ENCODE data around the gene LHX3. TPM values are rescaled to one million over a fixed set of nuclear protein-coding genes. Genes with fewer than 3 reads are reported as not detected.
A peak's percentile ranks its signal among the peaks of the same experiment; 100 is the strongest.

Gene LHX3
- total and polyA plus RNA-seq, 8 donors = not detected

- H3K27ac ChIP-seq = no peak overlapping the region
- ATAC-seq = no peak
- FAIRE-seq = no peak
- H3K4me3 ChIP-seq = no peak overlapping the region
- H3K4me1 ChIP-seq = no peaks in the 10 kb centered on the region
- H3K36me3 ChIP-seq = no peaks in the 10 kb centered on the region
- DNase-seq = peak in 1 of 6 donors; percentile 49
- 82 to 86% methylated on average over 9 of the region's 9 CpGs for WGBS, 2 donors
- H3K9me3 ChIP-seq = no peaks in the 10 kb centered on the region
- TF ChIP-seq CTCF (IDR thresholded peaks at IDR 0.05) = no peak
- intact Hi-C loops (cut with DNase I) = loop anchor here in 1 of 3 donors (10.0 kb wide), 1 partner anchor 135 kb away; no protein-coding TSS in a partner anchor
- H3K27me3 ChIP-seq = no peaks in the 10 kb centered on the region
These were observed 55.1 kb downstream of the LHX3 start for GRCh38 chr9:136149853-136150252.

GRCh38 chr9:136149337-136149736 is 55.6 kb downstream of the LHX3 start:
- WGBS, 2 donors = 70 to 82% methylated on average over 12 of the region's 12 CpGs
- intact Hi-C loops (cut with DNase I) = loop anchor here in 1 of 3 donors (10.0 kb wide), 1 partner anchor 135 kb away; no protein-coding TSS in a partner anchor
- Histone ChIP-seq H3K4me3 (no peak overlapping the region), H3K4me1 (no peaks in the 10 kb centered on the region), H3K9me3 (no peaks in the 10 kb centered on the region), H3K36me3 (no peaks in the 10 kb centered on the region), H3K27ac (no peak overlapping the region), H3K27me3 (no peaks in the 10 kb centered on the region)
- DNase-seq (no peak), FAIRE-seq (no peak), ATAC-seq (no peak)
- TF ChIP-seq CTCF (IDR thresholded peaks at IDR 0.05) = no peak

- no peak for ATAC-seq
- H3K4me3 ChIP-seq = no peak overlapping the region
- no peak for FAIRE-seq
- H3K27me3 ChIP-seq = no peaks in the 10 kb centered on the region
- no peaks in the 10 kb centered on the region for H3K4me1 ChIP-seq
- intact Hi-C loops (cut with DNase I) = loop anchor here in 1 of 3 donors (10.0 kb wide), 1 partner anchor 136 kb away; no protein-coding TSS in a partner anchor
- WGBS, 2 donors = 82 to 86% methylated on average over 13 to 14 of the region's 14 CpGs
- H3K36me3 ChIP-seq = no peaks in the 10 kb centered on the region
- H3K27ac ChIP-seq = no peak overlapping the region
- TF ChIP-seq CTCF (IDR thresholded peaks at IDR 0.05) = no peak
- no peaks in the 10 kb centered on the region for H3K9me3 ChIP-seq
- DNase-seq = peak in 1 of 6 donors; percentile 56
These were observed 56.2 kb downstream of the LHX3 start for GRCh38 chr9:136148766-136149165.

- WGBS, 2 donors = 35 to 41% methylated on average over 28 to 35 of the region's 35 CpGs
- no peak for FAIRE-seq
- intact Hi-C loops (cut with DNase I) = loop anchor here in 1 of 3 donors (10.0 kb wide), 1 partner anchor 137 kb away; no protein-coding TSS in a partner anchor
- Histone ChIP-seq H3K4me3 (no peak overlapping the region), H3K4me1 (no peaks in the 10 kb centered on the region), H3K27ac (no peak overlapping the region), H3K9me3 (no peaks in the 10 kb centered on the region), H3K27me3 (no peaks in the 10 kb centered on the region), H3K36me3 (no peaks in the 10 kb centered on the region)
- TF ChIP-seq CTCF (IDR thresholded peaks at IDR 0.05) = no peak
- ATAC-seq = no peak
- DNase-seq = peak in 1 of 6 donors; percentile 39
These were observed 56.8 kb downstream of the LHX3 start for GRCh38 chr9:136147890-136148714.
